ENCODE results near the gene TOX3.

GRCh38 chr16:52540910-52541309, 6.0 kb downstream of the TOX3 start:
- TF ChIP-seq CTCF (IDR thresholded peaks at IDR 0.05 in 4 of 5, conservative IDR thresholded peaks at IDR 0.05 in 1 of 5) (no peak), POLR2A (IDR thresholded peaks at IDR 0.05) (no peak)

Data from gastrocnemius medialis (tissue), 4 donors.